Right atrium auricular region (tissue), 2 donors: ENCODE results near the gene KCNC3. TPM values are rescaled to one million over a fixed set of nuclear protein-coding genes. Genes with fewer than 3 reads are reported as not detected.

ENCODE experiments used
- DNase-seq: peaks from one replicate; pipeline ENCODE4 v3.0.0-alpha.2; 2019; ENCODE audit warnings: low spot score
- H3K27ac ChIP-seq, 2 donors: fragments of 200-600 bp; sonication (generic); 1 replicate in 1 of 2; 2 replicates in 1 of 2; pipeline ENCODE4 v1.5.1; 2016 to 2019
- H3K27me3 ChIP-seq, 2 donors: fragments of 200-600 bp; sonication (generic); one replicate each; pipeline versions ENCODE4 v1.5.1 to v1.6.0; 2017 to 2019
- H3K36me3 ChIP-seq: fragments of 200-600 bp; sonication (generic); one replicate; pipeline ENCODE4 v1.5.1; 2016
- H3K4me1 ChIP-seq, 2 donors: fragments of 200-600 bp; sonication (generic); one replicate each; pipeline versions ENCODE4 v1.5.1 to v1.6.0; 2017 to 2019
- H3K4me3 ChIP-seq, 2 donors: fragments of 200-600 bp; sonication (generic); 1 replicate in 1 of 2; 2 replicates in 1 of 2; pipeline ENCODE4 v1.5.1; 2017 to 2019; ENCODE audit warnings: mild to moderate bottlenecking in 1 of 2, moderate library complexity in 1 of 2
- H3K9me3 ChIP-seq, 2 donors: fragments of 200-600 bp; sonication (generic); one replicate each; pipeline ENCODE4 v1.5.1; 2019
- total RNA-seq, 2 donors: library from RNA; depleted of rRNA; stranded (reverse); fragments of >200 nt; gene quantifications; one replicate each; pipeline ENCODE4 v1.1.0, GENCODE V29; 2016
- TF ChIP-seq, protein P1 (sequence below), 2 donors: fragments of 200-600 bp; sonication (generic); IDR thresholded peaks; one replicate each; pipeline ENCODE4 v1.5.1; 2019; ENCODE audit warnings: antibody characterized with exemption in 2 of 2

Gene KCNC3
- total RNA-seq, 2 donors from 2014 or later: 1.4 to 2.0 TPM

DNA sequence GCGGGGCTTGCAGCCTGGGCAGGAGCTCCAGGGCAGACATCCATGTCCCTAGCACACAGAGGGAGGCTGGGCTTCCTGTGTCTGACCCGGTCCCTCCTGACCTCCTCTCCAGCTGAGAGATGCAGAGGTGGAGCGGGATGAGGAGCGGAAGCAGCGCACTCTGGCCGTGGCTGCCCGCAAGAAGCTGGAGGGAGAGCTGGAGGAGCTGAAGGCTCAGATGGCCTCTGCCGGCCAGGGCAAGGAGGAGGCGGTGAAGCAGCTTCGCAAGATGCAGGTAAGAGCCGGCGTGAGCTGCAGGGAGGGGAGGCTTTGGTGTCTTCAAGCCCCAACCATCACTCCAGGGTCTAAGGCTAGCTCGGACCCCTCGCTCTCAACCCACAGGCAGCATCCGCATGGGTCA is 38.4 kb downstream of the KCNC3 start:
- no peaks in the 10 kb centered on the region for H3K27me3 ChIP-seq
- H3K36me3 ChIP-seq: peaks cover 43% of the 10 kb centered on the region
- no peak overlapping the region for H3K4me3 ChIP-seq
- TF ChIP-seq, protein P1, sequence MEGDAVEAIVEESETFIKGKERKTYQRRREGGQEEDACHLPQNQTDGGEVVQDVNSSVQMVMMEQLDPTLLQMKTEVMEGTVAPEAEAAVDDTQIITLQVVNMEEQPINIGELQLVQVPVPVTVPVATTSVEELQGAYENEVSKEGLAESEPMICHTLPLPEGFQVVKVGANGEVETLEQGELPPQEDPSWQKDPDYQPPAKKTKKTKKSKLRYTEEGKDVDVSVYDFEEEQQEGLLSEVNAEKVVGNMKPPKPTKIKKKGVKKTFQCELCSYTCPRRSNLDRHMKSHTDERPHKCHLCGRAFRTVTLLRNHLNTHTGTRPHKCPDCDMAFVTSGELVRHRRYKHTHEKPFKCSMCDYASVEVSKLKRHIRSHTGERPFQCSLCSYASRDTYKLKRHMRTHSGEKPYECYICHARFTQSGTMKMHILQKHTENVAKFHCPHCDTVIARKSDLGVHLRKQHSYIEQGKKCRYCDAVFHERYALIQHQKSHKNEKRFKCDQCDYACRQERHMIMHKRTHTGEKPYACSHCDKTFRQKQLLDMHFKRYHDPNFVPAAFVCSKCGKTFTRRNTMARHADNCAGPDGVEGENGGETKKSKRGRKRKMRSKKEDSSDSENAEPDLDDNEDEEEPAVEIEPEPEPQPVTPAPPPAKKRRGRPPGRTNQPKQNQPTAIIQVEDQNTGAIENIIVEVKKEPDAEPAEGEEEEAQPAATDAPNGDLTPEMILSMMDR (IDR thresholded peaks at IDR 0.05): no peak
- DNase-seq: no peak
- no peak overlapping the region for H3K27ac ChIP-seq
- no peaks in the 10 kb centered on the region for H3K4me1 ChIP-seq
- H3K9me3 ChIP-seq: peaks cover 0 to 11% of the 10 kb centered on the region in 2 donors

DNA sequence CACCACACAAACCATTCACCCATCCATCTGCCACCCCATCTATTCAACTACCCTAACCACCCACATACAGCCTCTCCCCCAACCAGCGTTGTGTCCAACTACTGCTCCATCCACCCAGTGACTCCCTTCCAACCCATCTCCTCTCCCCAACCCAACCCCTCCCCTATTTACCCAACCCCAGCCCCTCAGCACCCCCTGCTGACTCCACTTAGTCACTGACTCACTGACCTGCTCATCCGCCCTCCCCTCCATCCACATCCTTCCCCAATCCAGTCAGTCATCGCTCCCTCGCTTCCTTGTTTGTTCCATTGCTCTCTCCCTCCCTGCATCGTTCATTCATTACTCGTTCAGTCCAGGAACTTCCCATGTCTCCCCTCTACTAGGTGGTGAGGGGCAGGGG is 39.2 kb downstream of the KCNC3 start:
- peaks cover 0 to 19% of the 10 kb centered on the region in 2 donors for H3K9me3 ChIP-seq
- H3K27ac ChIP-seq: no peak overlapping the region
- no peak for DNase-seq
- TF ChIP-seq, protein P1 (IDR thresholded peaks at IDR 0.05): no peak
- no peak overlapping the region for H3K4me3 ChIP-seq
- peaks cover 50% of the 10 kb centered on the region for H3K36me3 ChIP-seq
- no peaks in the 10 kb centered on the region for H3K4me1 ChIP-seq
- H3K27me3 ChIP-seq: no peaks in the 10 kb centered on the region

DNA sequence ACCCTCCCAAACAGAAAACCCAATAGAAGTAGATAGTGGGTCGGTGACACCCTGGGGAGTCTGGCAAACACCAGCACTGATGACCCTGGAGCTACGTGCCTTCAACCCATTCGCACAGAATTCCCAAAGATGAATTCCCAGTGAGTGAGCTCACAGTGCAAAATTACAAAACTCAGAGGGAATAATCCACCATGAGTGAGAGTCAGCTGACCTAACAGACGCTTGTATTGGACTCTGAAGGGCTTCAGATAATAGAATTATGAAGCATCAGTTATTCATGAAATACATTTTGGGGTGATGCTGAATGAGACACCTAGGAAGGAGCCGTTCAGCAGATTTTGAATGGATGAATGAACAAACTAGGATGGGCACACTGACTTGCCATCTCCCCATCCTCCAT is 40.2 kb downstream of the KCNC3 start:
- Histone ChIP-seq H3K4me1 (no peaks in the 10 kb centered on the region), H3K36me3 (peaks cover 52% of the 10 kb centered on the region), H3K9me3 (peaks cover 0 to 21% of the 10 kb centered on the region in 2 donors), H3K4me3 (no peak overlapping the region), H3K27me3 (no peaks in the 10 kb centered on the region), H3K27ac (no peak overlapping the region)
- TF ChIP-seq, protein P1 (IDR thresholded peaks at IDR 0.05): no peak
- no peak for DNase-seq

DNA sequence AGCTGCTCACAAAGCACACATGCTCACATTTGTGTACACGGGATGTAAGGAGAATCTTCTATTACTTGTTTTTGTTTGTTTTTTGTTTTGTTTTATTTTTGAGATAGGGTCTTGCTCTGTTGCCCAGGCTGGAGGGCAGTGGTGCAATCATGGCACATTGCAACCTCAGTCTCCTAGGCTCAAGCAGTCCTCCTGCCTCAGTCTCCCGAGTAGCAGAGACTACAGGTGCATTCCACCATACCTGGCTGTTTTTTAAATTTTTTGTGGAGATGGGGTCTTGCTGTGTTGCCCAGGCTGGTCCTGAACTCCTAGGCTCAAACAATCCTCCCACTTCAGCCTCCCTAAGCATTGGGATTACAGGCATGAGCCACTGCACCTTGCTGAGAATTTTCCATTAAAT is 41.8 kb downstream of the KCNC3 start:
- H3K27me3 ChIP-seq: no peaks in the 10 kb centered on the region
- H3K9me3 ChIP-seq: peaks cover 0 to 21% of the 10 kb centered on the region in 2 donors
- H3K4me3 ChIP-seq: no peak overlapping the region
- peaks cover 46% of the 10 kb centered on the region for H3K36me3 ChIP-seq
- no peaks in the 10 kb centered on the region for H3K4me1 ChIP-seq
- DNase-seq: no peak
- H3K27ac ChIP-seq: no peak overlapping the region
- TF ChIP-seq, protein P1 (IDR thresholded peaks at IDR 0.05): no peak

DNA sequence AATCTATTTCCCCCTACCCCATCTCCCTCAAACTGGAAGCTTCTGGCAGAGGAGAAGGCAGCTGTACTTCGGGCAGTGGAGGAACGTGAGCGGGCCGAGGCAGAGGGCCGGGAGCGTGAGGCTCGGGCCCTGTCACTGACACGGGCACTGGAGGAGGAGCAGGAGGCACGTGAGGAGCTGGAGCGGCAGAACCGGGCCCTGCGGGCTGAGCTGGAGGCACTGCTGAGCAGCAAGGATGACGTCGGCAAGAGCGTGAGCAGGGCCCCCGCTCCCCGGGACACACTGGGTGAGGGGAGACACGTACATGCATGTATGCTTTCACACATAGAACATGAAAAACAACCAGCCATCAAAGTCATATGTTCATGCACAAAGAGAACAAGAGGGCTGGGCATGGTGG is 42.7 kb downstream of the KCNC3 start:
- TF ChIP-seq, protein P1 (IDR thresholded peaks at IDR 0.05): no peak
- peaks cover 0 to 21% of the 10 kb centered on the region in 2 donors for H3K9me3 ChIP-seq
- H3K27ac ChIP-seq: no peak overlapping the region
- H3K36me3 ChIP-seq: peaks cover 52% of the 10 kb centered on the region
- no peaks in the 10 kb centered on the region for H3K27me3 ChIP-seq
- H3K4me3 ChIP-seq: no peak overlapping the region
- H3K4me1 ChIP-seq: no peaks in the 10 kb centered on the region
- DNase-seq: no peak

DNA sequence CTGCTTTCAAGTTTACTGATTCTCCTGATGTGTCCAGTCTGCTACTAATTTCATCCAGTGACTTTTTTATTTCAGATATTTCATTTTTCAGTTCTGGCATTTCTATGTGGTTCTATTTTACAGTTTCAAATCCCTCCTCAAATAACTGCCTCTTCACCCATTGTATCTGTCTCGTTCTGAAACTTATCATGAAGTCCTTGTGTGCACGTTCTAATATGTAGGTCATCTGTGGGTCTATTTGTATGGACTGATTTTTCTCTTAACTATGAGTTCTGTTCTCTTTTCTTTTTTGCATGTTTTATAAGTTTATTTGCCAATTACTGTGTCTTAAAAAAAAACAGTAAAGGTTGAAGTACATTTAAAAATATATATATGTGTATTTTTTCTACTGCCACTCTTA is 43.3 kb downstream of the KCNC3 start:
- Histone ChIP-seq H3K27ac (no peak overlapping the region), H3K36me3 (peaks cover 56% of the 10 kb centered on the region), H3K4me3 (no peak overlapping the region), H3K9me3 (peaks cover 0 to 21% of the 10 kb centered on the region in 2 donors), H3K4me1 (no peaks in the 10 kb centered on the region), H3K27me3 (no peaks in the 10 kb centered on the region)
- TF ChIP-seq, protein P1 (IDR thresholded peaks at IDR 0.05): no peak
- DNase-seq: no peak
